A549 (cell line): ENCODE data around the gene C9orf152.

Experiments used
- ATOH8 ChIP-seq: fragments of 250-450 bp; sonication (Bioruptor Pico); IDR thresholded peaks from 2 replicates; pipeline ENCODE4 v1.5.0; 2020; ENCODE audit warnings: low read depth, mild to moderate bottlenecking, moderate library complexity
- CHD2 ChIP-seq: fragments of 150-350 bp; IDR thresholded peaks from 2 replicates; pipeline ENCODE4 v1.6.1; 2014; ENCODE audit warnings: low read length; ENCODE audit not compliant: partially characterized antibody
- CHD4 ChIP-seq: fragments of 200-600 bp; sonication (generic); IDR thresholded peaks from 2 replicates; pipeline ENCODE4 v1.6.1; 2016; ENCODE audit warnings: antibody characterized with exemption, mild to moderate bottlenecking, borderline replicate concordance
- CTCF ChIP-seq: fragments of >200 bp; sonication (Bioruptor Twin); formaldehyde crosslinking; IDR thresholded peaks from 3 replicates; pipeline ENCODE4 v1.5.1; 2016
- EHF ChIP-seq: fragments of 250-450 bp; sonication (Bioruptor Pico); IDR thresholded peaks from 2 replicates; pipeline ENCODE4 v1.5.0; 2020; ENCODE audit warnings: mild to moderate bottlenecking
- HOXA7 ChIP-seq: fragments of 250-450 bp; sonication (Bioruptor Pico); IDR thresholded peaks from 2 replicates; pipeline ENCODE4 v1.5.0; 2020; ENCODE audit warnings: mild to moderate bottlenecking, moderate library complexity
- PBX3 ChIP-seq: IDR thresholded peaks from 2 replicates; pipeline ENCODE4 v1.6.1; 2012
- ZFP36 ChIP-seq: fragments of 450-650 bp; IDR thresholded peaks from 2 replicates; pipeline ENCODE4 v1.6.1; 2014; ENCODE audit warnings: borderline replicate concordance; ENCODE audit not compliant: partially characterized antibody

GRCh38 chr9:110254500-110254899 is 46.5 kb upstream of the C9orf152 start:
- TF ChIP-seq CHD2 (no peak), CTCF (no peak), HOXA7 (CRISPR knock-in tag) (no peak), ATOH8 (no peak), CHD4 (no peak), PBX3 (no peak), ZFP36 (no peak), EHF (CRISPR knock-in tag) (no peak)
